GM12874 (cell line): Measurements from ENCODE around the gene TRAPPC4.

ENCODE experiments used
- CTCF ChIP-seq: IDR thresholded peaks from 2 replicates; pipeline ENCODE4 v1.5.1; 2011; ENCODE audit warnings: low read depth, mild to moderate bottlenecking, control low read depth, low read length, moderate library complexity; ENCODE audit not compliant: insufficient read depth

TRAPPC4 gene

GRCh38 chr11:119057000-119057769 is 38.6 kb downstream of the TRAPPC4 start, which contains the start of gene HYOU1:
TSS of gene HYOU1 (minus strand) at chr11:119057205. CDS start at chr11:119056160, 1,045 bp downstream.
- TF ChIP-seq CTCF = peak; percentile 30

GRCh38 chr11:119061256-119061655 is 42.7 kb downstream of the TRAPPC4 start:
- no peak for TF ChIP-seq CTCF

DNA sequence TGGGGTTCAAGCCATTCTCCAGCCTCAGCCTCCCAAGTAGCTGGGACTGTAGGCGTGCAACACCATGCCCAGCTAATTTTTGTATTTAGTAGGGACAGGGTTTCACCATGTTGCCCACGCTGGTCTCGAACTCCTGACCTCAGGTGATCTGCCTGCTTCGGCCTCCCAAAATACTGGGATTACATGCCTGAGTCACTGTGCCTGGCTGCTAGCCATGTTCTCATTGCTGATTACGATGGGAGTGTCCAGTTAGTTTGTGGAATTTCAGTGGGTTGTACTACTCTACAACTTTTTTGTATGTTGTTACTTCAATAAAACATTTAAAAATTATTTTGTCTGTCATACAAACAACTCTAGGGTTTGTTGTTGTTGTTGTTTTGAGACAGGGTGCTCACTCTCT is 44.2 kb downstream of the TRAPPC4 start:
- no peak for TF ChIP-seq CTCF

GRCh38 chr11:119065369-119065768 is 46.8 kb downstream of the TRAPPC4 start:
- peak; percentile 69 for TF ChIP-seq CTCF

GRCh38 chr11:119067371-119068222 is 49.0 kb downstream of the TRAPPC4 start, which contains the start of gene VPS11:
TSS of gene VPS11 (plus strand) at chr11:119067818. CDS start at chr11:119067824, 6 bp downstream.
- TF ChIP-seq CTCF = no peak
